SJSA1 (cell line): Measurements from ENCODE around the gene MYL11. TPM values are rescaled to one million over a fixed set of nuclear protein-coding genes. Genes with fewer than 3 reads are reported as not detected.
"Not testable (repeated sequence)": the region's sequence is repeated elsewhere in the genome, so short reads cannot be mapped to it uniquely, and the experiment has no call there.

Source experiments
- DNase-seq, 2 experiments: peaks; one replicate each; pipeline ENCODE4 v3.0.0-alpha.2; 2015 to 2020; ENCODE audit warnings: low spot score in 2 of 2, low read depth in 1 of 2
- H3K27ac ChIP-seq: fragments of 250-450 bp; sonication (Bioruptor Pico); 2 replicates; pipeline ENCODE4 v1.5.1; 2020; ENCODE audit warnings: mild to moderate bottlenecking, moderate library complexity
- H3K27me3 ChIP-seq: fragments of 250-450 bp; sonication (Bioruptor Pico); replicated peaks from 2 replicates; pipeline ENCODE4 v1.5.1; 2020; ENCODE audit warnings: mild to moderate bottlenecking, moderate library complexity
- H3K36me3 ChIP-seq: fragments of 250-450 bp; sonication (Bioruptor Pico); 2 replicates; pipeline ENCODE4 v1.5.1; 2020; ENCODE audit warnings: mild to moderate bottlenecking
- H3K4me1 ChIP-seq: fragments of 250-450 bp; sonication (Bioruptor Pico); replicated peaks from 2 replicates; pipeline ENCODE4 v1.6.1; 2021; ENCODE audit warnings: mild to moderate bottlenecking
- H3K4me3 ChIP-seq: fragments of 250-450 bp; sonication (Bioruptor Pico); 2 replicates; pipeline ENCODE4 v1.5.1; 2020; ENCODE audit warnings: mild to moderate bottlenecking
- H3K9me3 ChIP-seq: fragments of 250-450 bp; sonication (Bioruptor Pico); replicated peaks from 2 replicates; pipeline ENCODE4 v1.5.1; 2020; ENCODE audit warnings: mild to moderate bottlenecking
- total RNA-seq: library from RNA; depleted of rRNA; stranded (reverse); fragments of >200 nt; shearing (Covaris generic); gene quantifications from 2 replicates; pipeline ENCODE4 v1.2.3, GENCODE V29; 2014

MYL11 gene
- total RNA-seq, 1 experiment from 2014 or later, result not detected

DNA sequence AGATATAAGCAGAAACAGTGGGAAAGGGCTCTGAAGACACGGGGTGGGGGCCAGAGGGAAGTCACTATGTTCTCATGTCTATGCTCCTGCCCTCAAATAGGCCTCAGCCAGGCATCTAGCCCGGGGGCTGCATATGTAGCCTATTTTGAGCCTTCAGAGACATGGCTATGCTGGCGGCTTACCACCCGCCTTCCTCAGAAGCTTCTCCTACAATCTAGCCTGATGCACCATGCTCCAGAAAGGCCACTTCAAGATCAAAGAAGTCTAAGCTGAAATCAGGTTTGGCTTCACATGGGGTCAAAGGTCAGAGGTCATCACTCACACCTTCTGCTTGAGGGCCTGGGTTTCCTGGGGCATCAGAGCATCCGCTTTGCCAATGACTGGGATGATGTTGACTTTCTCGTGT lies 6.2 kb downstream of the MYL11 start:
- H3K27me3 ChIP-seq, result no peaks in the 10 kb centered on the region
- H3K9me3 ChIP-seq, result no peaks in the 10 kb centered on the region
- 0 out of 2 replicates have a peak, but pooled peaks cover 6% of the 10 kb centered on the region for H3K36me3 ChIP-seq
- DNase-seq, result no peak
- H3K4me3 ChIP-seq, result no peak overlapping the region
- H3K4me1 ChIP-seq, result peaks cover 22% of the 10 kb centered on the region
- no peak overlapping the region for H3K27ac ChIP-seq

DNA sequence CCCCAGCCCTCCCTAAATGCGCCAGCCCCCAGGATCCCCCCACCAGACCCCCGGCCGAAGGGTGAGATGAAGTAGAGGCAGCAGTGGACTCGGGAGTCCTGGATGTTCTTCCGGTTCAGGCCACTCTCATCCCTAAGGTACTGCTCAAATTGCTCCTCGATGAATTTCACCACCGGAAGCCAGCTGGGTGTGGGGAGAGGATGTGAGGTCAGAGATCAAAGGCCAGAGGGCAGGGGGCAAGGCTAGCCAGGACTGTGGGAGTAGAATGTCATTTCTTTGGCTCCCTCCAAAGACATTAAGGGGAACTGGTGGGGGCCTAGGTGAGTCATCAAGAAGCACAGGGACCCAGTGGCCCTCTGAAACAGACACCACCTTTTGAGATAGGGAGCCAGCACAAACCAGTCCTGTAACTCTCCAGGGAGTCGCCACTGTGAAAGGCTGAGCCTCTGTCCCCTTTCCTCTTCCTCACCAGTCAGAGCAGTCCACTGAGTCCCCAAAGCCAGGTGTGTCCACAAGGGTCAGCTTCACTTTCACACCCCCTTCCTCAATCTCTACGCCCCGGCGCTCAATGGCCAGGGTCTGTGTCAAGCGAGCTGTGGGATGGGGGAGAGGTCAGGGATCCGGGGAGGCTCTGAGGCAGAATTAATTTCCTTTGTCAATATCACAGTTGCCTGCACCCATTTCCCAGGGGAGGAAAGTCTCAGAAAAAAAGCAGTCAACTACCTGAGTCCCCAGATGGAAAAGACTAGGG lies 6.9 kb downstream of the MYL11 start:
- Histone ChIP-seq H3K4me3 (no peak overlapping the region), H3K27me3 (no peaks in the 10 kb centered on the region), H3K4me1 (peaks cover 22% of the 10 kb centered on the region), H3K27ac (no peak overlapping the region), H3K9me3 (no peaks in the 10 kb centered on the region), H3K36me3 (0 out of 2 replicates have a peak, but pooled peaks cover 6% of the 10 kb centered on the region)
- no peak for DNase-seq

DNA sequence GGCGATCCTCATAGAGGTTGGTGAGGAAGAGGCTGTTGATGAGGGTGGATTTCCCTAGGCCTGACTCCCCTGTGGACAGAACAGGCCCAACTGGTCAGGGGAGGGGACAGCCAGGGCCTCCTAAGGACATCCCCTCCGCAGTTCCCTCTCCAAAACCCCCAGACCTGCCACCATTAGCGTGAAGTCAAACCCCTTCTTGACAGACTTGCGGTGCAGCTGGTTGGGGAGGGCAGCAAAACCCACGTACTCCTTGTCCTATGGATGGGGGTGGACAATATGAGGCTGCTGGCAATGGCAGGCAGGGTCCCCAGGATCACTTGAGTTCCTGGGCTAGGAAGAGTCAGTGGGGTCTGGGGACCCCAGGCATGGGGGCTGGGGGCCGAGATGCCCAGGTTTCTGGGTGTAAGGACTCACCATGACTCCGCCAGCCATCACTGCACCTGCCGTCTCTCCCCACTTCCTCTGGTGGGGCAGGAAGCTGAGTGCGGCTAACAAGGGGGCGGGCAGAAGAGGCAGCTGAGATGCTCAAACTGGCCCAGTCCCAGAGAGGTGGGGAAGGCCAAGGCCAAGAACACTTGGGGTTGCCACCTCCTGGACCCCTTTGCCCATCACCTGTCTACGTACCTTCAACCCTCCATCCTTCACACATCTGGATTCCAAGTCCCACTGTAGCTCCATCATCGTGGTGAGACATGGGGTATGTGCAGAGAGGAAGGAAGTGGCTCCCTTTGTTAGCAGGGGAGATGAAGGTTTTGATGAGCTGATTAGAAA lies 7.7 kb downstream of the MYL11 start, which contains the start of gene SEPTIN1:
TSS of gene SEPTIN1 (minus strand) at position 451 of the 771 bp plus-strand sequence. CDS start at position 432, 19 bp downstream.
- H3K27me3 ChIP-seq, result no peaks in the 10 kb centered on the region
- no peak for DNase-seq
- H3K27ac ChIP-seq, result no peak within 1 kb of the TSS
- H3K4me1 ChIP-seq, result peaks cover 16% of the 10 kb centered on the region
- no peak within 1 kb of the TSS for H3K4me3 ChIP-seq
- H3K9me3 ChIP-seq, result no peaks in the 10 kb centered on the region
- H3K36me3 ChIP-seq, result 0 out of 2 replicates have a peak, but pooled peaks cover 6% of the 10 kb centered on the region

DNA sequence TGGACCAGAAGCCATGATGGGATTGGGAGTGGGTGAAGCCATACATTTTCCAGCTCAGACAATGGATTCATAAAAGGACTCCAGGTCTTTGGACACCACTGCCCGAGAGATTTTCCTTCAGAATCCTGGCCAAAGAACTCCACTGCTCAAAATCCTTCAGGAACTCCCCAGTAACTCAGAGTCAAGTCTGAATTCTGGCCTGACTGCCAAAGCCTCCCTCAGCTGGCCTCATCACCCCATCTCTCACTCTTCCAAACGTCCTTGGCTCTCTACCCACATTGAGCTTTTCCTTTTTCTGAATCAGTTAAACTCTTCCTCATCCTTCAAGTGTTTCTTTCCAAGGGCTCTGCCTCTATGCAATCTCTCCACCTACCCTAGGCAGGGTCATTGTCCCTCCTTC lies 8.9 kb downstream of the MYL11 start:
- Histone ChIP-seq H3K27ac (no peak overlapping the region), H3K9me3 (no peaks in the 10 kb centered on the region), H3K4me1 (peaks cover 6% of the 10 kb centered on the region), H3K4me3 (no peak overlapping the region), H3K36me3 (0 out of 2 replicates have a peak, but pooled peaks cover 6% of the 10 kb centered on the region), H3K27me3 (no peaks in the 10 kb centered on the region)
- DNase-seq, result no peak

DNA sequence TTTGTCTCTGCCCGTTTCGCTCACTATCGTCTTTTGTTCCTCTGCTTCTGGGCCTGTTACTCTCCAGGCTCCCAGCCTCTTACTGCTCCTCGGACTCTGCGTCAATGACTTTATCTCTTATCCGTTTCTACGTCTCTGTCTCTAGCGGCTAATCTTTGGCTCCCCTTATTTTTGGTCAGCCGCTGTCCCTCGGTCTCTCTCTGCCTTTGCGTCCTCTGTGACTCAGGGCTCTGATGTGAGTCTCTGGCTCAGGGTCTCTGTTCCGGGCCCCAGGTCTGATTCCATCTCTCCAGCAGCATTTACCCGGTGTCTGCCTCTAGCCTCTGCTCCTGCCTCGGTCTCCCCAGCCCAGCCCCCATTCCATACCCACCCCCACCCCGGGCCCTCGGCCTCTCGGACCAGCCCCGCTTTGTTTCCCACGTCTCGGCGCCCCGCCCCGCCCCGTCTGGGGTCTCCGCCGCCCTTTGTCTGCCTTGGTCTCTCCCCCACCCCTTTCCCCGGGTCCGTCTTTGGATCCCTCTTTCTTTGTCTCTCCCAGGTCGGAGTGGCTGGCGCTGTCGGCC lies 20.1 kb downstream of the MYL11 start:
- H3K9me3 ChIP-seq, result no peaks in the 10 kb centered on the region
- H3K4me1 ChIP-seq, result peaks cover 20% of the 10 kb centered on the region
- no peaks in the 10 kb centered on the region for H3K27me3 ChIP-seq
- DNase-seq, result peak in 1 of 2 experiments; percentile 37
- peak overlapping the region; percentile 91 for H3K4me3 ChIP-seq
- H3K36me3 ChIP-seq, result peaks cover 25% of the 10 kb centered on the region
- peak overlapping the region; percentile 54 for H3K27ac ChIP-seq

DNA sequence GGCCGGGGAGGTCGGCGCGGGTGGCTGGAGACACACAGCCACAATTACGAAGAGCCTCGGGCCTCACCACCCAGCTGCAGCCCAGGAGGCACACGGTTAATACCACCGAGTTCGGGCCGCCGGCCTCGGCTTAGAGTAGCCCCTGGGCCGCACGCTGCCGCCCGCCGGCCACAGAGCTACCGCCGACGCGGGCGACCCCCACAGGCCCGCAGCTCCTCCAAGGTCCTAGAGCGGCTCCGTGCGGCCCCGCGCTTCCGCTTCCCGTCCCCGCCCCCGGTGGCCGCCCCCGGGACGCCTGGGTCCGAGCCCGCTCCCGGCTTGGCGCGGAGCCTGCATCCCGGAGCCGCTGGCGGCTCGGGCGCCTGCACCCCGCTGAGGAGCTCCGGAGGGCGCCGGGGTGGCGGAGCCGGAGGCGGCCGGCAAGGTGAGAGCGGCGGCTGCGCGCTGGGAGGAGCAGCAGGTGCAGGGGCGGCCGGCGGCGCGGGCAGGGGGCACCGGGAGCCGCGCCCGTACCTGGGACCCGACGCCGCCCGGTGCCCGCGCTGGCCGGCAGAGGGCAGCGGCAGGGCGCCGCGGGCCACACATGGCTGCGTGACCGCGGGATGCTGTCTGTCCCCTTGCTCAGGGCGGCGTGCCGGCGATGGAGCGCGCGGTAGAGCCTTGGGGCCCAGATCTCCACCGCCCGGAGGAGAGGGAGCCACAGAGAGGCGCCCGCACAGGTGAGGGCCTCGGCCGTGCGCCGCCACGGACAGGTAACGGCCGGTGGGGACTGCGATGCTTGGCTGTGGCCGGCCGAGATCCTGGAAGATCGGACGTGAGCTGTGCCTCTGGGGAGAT lies 20.8 kb downstream of the MYL11 start, which contains the start of gene ZNF48:
TSS of gene ZNF48 (plus strand) at position 266 of the 837 bp plus-strand sequence. CDS start at position 641, 375 bp downstream.
- peak; percentile 69 to 86 for DNase-seq
- peak within 1 kb of the TSS; percentile 54 for H3K27ac ChIP-seq
- H3K4me1 ChIP-seq, result peaks cover 27% of the 10 kb centered on the region
- no peaks in the 10 kb centered on the region for H3K9me3 ChIP-seq
- peak within 1 kb of the TSS; percentile 91 for H3K4me3 ChIP-seq
- no peaks in the 10 kb centered on the region for H3K27me3 ChIP-seq
- H3K36me3 ChIP-seq, result peaks cover 25% of the 10 kb centered on the region

DNA sequence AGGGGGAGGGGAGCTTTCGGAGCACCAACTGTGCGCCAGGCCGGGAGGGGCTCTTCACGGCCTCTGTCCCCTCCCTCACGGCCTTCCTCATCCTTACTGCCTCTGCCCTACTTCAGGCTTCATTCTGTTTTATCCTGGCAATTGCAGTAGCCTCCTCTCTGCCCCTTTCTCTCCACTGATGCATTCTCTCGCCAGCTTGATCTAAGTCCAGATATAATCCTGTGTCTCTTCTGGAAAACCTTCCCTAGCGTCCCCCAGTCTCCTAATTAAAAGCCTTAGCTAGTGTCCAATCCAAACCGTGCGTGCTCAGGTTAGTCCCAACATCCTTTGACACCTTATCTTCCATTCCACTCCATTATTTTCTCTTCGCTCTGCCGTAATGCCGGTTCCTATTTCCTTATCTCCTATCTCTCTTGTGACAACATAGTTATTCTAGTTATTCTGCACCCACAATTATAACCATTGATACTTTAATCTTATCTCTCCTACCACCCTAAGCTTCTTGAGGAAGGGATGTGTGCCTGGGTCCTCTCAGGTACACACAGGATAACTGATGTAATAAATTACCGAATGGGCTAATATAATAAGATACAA lies 21.5 kb downstream of the MYL11 start:
- Histone ChIP-seq H3K36me3 (peaks cover 25% of the 10 kb centered on the region), H3K4me1 (peaks cover 33% of the 10 kb centered on the region), H3K27ac (no peak overlapping the region), H3K27me3 (no peaks in the 10 kb centered on the region), H3K9me3 (no peaks in the 10 kb centered on the region), H3K4me3 (peak overlapping the region; percentile 91)
- no peak for DNase-seq

DNA sequence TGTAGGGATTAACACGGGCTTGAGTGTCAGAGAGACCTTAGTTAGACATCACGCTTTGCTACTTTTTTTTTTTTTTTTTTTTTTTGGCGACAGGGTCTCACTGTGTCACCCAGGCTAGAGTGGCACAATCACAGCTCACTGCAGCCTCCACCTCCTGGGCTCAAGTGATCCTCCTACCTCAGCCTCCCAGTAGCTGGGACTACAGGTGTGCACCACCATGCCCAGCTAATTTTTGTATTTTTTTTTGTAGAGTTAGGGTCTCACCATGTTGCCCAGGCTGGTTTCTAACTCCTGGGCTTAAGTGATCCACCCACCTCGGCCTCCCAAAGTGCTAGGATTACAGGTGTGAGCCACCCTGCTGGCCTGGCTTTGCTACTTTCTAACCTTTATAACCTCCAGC lies 22.0 kb downstream of the MYL11 start:
- Histone ChIP-seq H3K4me1 (peaks cover 36% of the 10 kb centered on the region), H3K36me3 (peaks cover 25% of the 10 kb centered on the region)
- H3K4me3 ChIP-seq, H3K27ac ChIP-seq, H3K9me3 ChIP-seq, H3K27me3 ChIP-seq, DNase-seq: not testable (repeated sequence)

DNA sequence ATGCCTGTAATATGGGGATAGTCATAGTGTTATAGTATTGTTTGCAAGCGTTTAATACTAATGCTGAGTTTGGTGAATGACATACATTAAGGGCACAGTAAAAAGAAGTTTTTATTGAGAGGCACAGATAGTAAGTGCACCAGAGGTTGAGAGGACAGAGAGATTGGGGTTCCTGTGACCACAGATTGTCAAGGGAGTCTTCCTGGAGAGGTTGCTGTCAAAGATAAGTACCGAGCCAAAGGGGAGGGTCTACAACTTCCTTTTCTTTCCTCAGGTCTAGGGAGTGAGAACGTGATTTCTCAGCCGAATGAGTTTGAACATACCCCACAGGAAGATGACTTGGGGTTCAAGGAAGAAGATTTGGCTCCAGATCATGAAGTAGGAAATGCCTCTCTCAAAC lies 22.5 kb downstream of the MYL11 start:
- Histone ChIP-seq H3K4me3 (no peak overlapping the region), H3K4me1 (peaks cover 36% of the 10 kb centered on the region), H3K36me3 (peaks cover 25% of the 10 kb centered on the region), H3K9me3 (no peaks in the 10 kb centered on the region), H3K27ac (no peak overlapping the region), H3K27me3 (no peaks in the 10 kb centered on the region)
- no peak for DNase-seq

DNA sequence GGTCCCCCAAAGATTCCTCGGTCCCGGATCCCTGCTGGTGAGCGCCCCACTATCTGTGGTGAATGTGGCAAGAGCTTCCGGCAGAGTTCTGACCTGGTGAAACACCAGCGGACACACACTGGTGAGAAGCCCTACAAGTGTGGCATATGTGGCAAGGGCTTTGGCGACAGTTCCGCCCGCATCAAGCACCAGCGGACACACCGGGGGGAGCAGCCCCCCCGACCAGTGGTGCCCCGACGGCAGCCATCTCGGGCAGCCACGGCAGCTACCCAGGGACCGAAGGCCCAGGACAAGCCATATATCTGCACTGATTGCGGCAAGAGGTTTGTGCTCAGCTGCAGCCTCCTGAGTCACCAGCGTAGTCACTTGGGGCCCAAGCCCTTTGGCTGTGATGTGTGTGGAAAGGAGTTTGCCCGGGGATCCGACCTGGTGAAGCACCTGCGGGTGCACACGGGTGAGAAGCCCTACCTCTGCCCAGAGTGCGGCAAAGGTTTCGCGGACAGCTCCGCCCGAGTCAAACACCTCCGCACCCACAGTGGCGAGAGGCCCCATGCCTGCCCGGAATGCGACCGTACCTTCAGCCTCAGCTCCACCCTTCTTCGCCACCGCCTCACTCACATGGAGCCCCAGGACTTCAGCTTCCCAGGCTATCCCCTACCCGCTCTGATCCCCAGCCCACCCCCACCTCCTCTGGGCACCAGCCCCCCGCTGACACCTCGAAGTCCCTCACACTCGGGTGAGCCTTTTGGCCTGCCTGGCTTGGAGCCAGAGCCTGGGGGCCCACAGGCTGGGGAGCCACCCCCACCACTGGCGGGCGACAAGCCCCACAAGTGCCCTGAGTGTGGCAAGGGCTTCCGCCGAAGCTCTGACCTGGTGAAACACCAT lies 23.4 kb downstream of the MYL11 start:
- Histone ChIP-seq H3K27ac (no peak overlapping the region), H3K4me1 (peaks cover 36% of the 10 kb centered on the region), H3K27me3 (no peaks in the 10 kb centered on the region), H3K4me3 (no peak overlapping the region), H3K9me3 (no peaks in the 10 kb centered on the region), H3K36me3 (peaks cover 25% of the 10 kb centered on the region)
- no peak for DNase-seq

DNA sequence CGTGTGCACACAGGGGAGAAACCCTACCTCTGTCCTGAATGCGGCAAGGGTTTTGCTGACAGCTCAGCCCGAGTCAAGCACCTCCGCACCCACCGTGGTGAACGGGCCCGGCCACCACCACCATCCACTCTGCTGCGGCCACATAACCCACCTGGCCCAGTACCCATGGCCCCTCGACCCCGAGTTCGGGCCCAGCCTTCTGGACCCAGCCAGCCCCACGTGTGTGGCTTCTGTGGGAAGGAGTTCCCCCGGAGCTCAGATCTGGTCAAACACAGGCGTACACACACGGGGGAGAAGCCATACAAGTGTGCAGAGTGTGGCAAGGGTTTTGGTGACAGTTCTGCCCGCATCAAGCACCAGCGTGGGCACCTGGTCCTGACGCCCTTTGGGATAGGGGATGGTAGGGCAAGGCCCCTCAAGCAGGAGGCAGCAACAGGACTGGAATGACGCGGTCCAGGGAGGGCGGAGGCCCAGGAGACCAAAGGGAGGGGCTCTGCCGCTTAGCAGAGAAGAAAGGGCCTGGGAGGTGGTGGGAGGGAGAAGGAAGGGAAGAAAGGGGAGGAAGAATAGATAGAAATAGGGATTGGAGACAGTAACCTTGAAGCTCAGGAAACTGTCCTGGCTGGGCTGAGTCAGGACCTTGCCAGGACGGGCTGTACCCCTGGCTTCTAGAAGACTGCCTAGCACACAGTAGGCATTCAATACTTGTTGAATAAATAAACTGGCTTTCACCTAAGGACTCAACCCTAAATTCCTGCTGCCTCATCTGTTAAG lies 24.2 kb downstream of the MYL11 start:
- Histone ChIP-seq H3K9me3 (no peaks in the 10 kb centered on the region), H3K36me3 (peaks cover 25% of the 10 kb centered on the region), H3K27me3 (no peaks in the 10 kb centered on the region), H3K4me1 (peaks cover 36% of the 10 kb centered on the region), H3K4me3 (no peak overlapping the region), H3K27ac (no peak overlapping the region)
- no peak for DNase-seq
